CD4-positive, alpha-beta T cell treated with Interleukin-1 beta for 1 hour (primary cell): ENCODE results near the gene OR2A25.

Experiments
- DNase-seq, 2 donors: peaks; one replicate each; pipeline ENCODE4 v3.0.0-alpha.2; 2020 to 2022

The OR2A25 gene

GRCh38 chr7:144085978-144086377, 16.4 kb downstream of the OR2A25 start, which contains the start of gene OR2A12:
Gene OR2A12, plus strand, starts transcription at chr7:144086278. Its CDS starts 8,830 bp downstream, at chr7:144095108.
- no peak for DNase-seq

- DNase-seq = no peak
These were observed 17.1 kb downstream of the OR2A25 start for GRCh38 chr7:144086730-144087129.

GRCh38 chr7:144087230-144087629, 17.6 kb downstream of the OR2A25 start:
- no peak for DNase-seq

GRCh38 chr7:144090667-144091066, 21.1 kb downstream of the OR2A25 start:
- no peak for DNase-seq

GRCh38 chr7:144098776-144099175, 29.2 kb downstream of the OR2A25 start:
- no peak for DNase-seq

- no peak for DNase-seq
These were observed 31.0 kb downstream of the OR2A25 start for GRCh38 chr7:144100607-144101006.

GRCh38 chr7:144102041-144102440, 32.4 kb downstream of the OR2A25 start:
- DNase-seq = no peak

- no peak for DNase-seq
These were observed 35.6 kb downstream of the OR2A25 start for GRCh38 chr7:144105211-144105610.

GRCh38 chr7:144109283-144109682, 39.7 kb downstream of the OR2A25 start, which contains the start of gene OR2A2:
Gene OR2A2, plus strand, starts transcription at chr7:144109583. Its CDS starts 0 bp downstream, at chr7:144109583.
- DNase-seq = no peak

- DNase-seq = no peak
These were observed 40.7 kb downstream of the OR2A25 start for GRCh38 chr7:144110272-144110671.

GRCh38 chr7:144113651-144114050, 44.0 kb downstream of the OR2A25 start:
- no peak for DNase-seq

GRCh38 chr7:144118341-144118740, 48.7 kb downstream of the OR2A25 start:
- DNase-seq = no peak

GRCh38 chr7:144122876-144123275, 53.3 kb downstream of the OR2A25 start, which contains the start of gene OR2A14:
Gene OR2A14, plus strand, starts transcription at chr7:144123176. Its CDS starts 5,937 bp downstream, at chr7:144129113.
- DNase-seq = no peak
